Liver (tissue), 9 donors: ENCODE results near the gene NDNF. TPM values are rescaled to one million over a fixed set of nuclear protein-coding genes. Genes with fewer than 3 reads are reported as not detected.

Experiments used
- DNase-seq: peaks from one replicate; pipeline ENCODE4 v3.0.0-alpha.2; 2017; ENCODE audit warnings: low spot score
- H3K27ac ChIP-seq, 2 donors: one replicate each; pipeline ENCODE4 v1.7.0; 2013; ENCODE audit warnings: inconsistent platforms in 2 of 2, low read length in 2 of 2, control low read depth in 1 of 2, low read depth in 1 of 2, mild to moderate bottlenecking in 1 of 2
- H3K27me3 ChIP-seq, 4 donors: one replicate each; pipeline versions ENCODE4 v1.6.1 to v1.7.0; 2013; ENCODE audit warnings: low read length in 3 of 4, inconsistent platforms in 1 of 4, mild to moderate bottlenecking in 1 of 4, moderate library complexity in 1 of 4; ENCODE audit not compliant: control insufficient read depth in 4 of 4, insufficient read depth in 4 of 4
- H3K36me3 ChIP-seq, 4 donors: one replicate each; pipeline versions ENCODE4 v1.6.1 to v1.7.0; 2013; ENCODE audit warnings: low read length in 3 of 4, mild to moderate bottlenecking in 3 of 4, low read depth in 1 of 4, moderate library complexity in 1 of 4; ENCODE audit not compliant: control insufficient read depth in 4 of 4, insufficient read depth in 3 of 4
- H3K4me1 ChIP-seq, 4 donors: one replicate each; pipeline versions ENCODE4 v1.6.1 to v1.7.0; 2013; ENCODE audit warnings: low read length in 3 of 4, mild to moderate bottlenecking in 3 of 4, moderate library complexity in 1 of 4; ENCODE audit not compliant: control insufficient read depth in 4 of 4, insufficient read depth in 4 of 4
- H3K4me3 ChIP-seq, 3 donors: one replicate each; pipeline versions ENCODE4 v1.6.1 to v1.7.0; 2013; ENCODE audit warnings: low read length in 3 of 3, control low read depth in 1 of 3, low read depth in 1 of 3, mild to moderate bottlenecking in 1 of 3
- H3K9ac ChIP-seq, 2 donors: one replicate each; pipeline ENCODE4 v1.7.0; 2013; ENCODE audit warnings: low read length in 2 of 2, mild to moderate bottlenecking in 2 of 2, moderate library complexity in 2 of 2, control low read depth in 1 of 2, low read depth in 1 of 2
- H3K9me3 ChIP-seq, 4 donors: one replicate each; pipeline versions ENCODE4 v1.6.1 to v1.7.0; 2013; ENCODE audit warnings: low read length in 3 of 4; ENCODE audit not compliant: control insufficient read depth in 4 of 4
- EGR1 ChIP-seq, 2 donors: IDR thresholded peaks; 2 replicates each; pipeline ENCODE4 v1.6.1; 2016 to 2018; ENCODE audit warnings: antibody characterized with exemption in 2 of 2, low read depth in 2 of 2
- FOXA1 ChIP-seq: IDR thresholded peaks from 2 replicates; pipeline ENCODE4 v1.6.1; 2016; ENCODE audit warnings: antibody characterized with exemption
- FOXA2 ChIP-seq: IDR thresholded peaks from 2 replicates; pipeline ENCODE4 v1.6.1; 2016; ENCODE audit warnings: antibody characterized with exemption
- GABPA ChIP-seq, 2 donors: IDR thresholded peaks in 1 of 2; conservative IDR thresholded peaks in 1 of 2; 2 replicates each; pipeline ENCODE4 v1.6.1; 2016; ENCODE audit warnings: antibody characterized with exemption in 2 of 2, mild to moderate bottlenecking in 1 of 2, moderate library complexity in 1 of 2
- HNF4A ChIP-seq, 2 donors: conservative IDR thresholded peaks; 2 replicates each; pipeline ENCODE4 v1.6.1; 2016; ENCODE audit warnings: antibody characterized with exemption in 2 of 2, mild to moderate bottlenecking in 2 of 2
- HNF4G ChIP-seq: IDR thresholded peaks from 2 replicates; pipeline ENCODE4 v1.6.1; 2016; ENCODE audit warnings: antibody characterized with exemption
- NR2F2 ChIP-seq: IDR thresholded peaks from 2 replicates; pipeline ENCODE4 v1.6.1; 2016; ENCODE audit warnings: antibody characterized with exemption
- RAD21 ChIP-seq, 2 donors: IDR thresholded peaks; 2 replicates each; pipeline ENCODE4 v1.6.1; 2016; ENCODE audit warnings: antibody characterized with exemption in 2 of 2, mild to moderate bottlenecking in 2 of 2
- RXRA ChIP-seq, 2 donors: IDR thresholded peaks; 2 replicates each; pipeline ENCODE4 v1.6.1; 2017 to 2018; ENCODE audit warnings: antibody characterized with exemption in 2 of 2, mild to moderate bottlenecking in 1 of 2
- SP1 ChIP-seq: IDR thresholded peaks from 2 replicates; pipeline ENCODE4 v1.6.1; 2018; ENCODE audit warnings: antibody characterized with exemption, mild to moderate bottlenecking
- TAF1 ChIP-seq: conservative IDR thresholded peaks from 2 replicates; pipeline ENCODE4 v1.6.1; 2016; ENCODE audit warnings: antibody characterized with exemption, mild to moderate bottlenecking
- YY1 ChIP-seq: IDR thresholded peaks from 2 replicates; pipeline ENCODE4 v1.6.1; 2016; ENCODE audit warnings: antibody characterized with exemption, mild to moderate bottlenecking
- WGBS: extraction: QIAGEN DNeasy Blood & Tissue Kit; methylation state at CpG from one replicate; pipeline ENCODE4 v1.1.7; 2013; 5-methylcytosine and 5-hydroxymethylcytosine counted together
- polyA plus RNA-seq, 2 donors: library from polyadenylated mRNA; stranded (reverse) in 1 of 2; unstranded in 1 of 2; fragments of 200-250 nt in 1 of 2; fragments of >200 nt in 1 of 2; fragmentation: Nextera tagmentation in 1 of 2; extraction: Ambion mirVana in 1 of 2; gene quantifications; one replicate each; pipeline versions ENCODE4 v1.2.1 to v1.2.3, GENCODE V29; 2013 to 2015
- total RNA-seq, 2 donors: library from RNA; depleted of rRNA; stranded (reverse); fragments of >200 nt; gene quantifications; one replicate each; pipeline ENCODE4 v1.2.3, GENCODE V29; 2014
- TF ChIP-seq, protein P1 (sequence below): IDR thresholded peaks from 2 replicates; pipeline ENCODE4 v1.6.1; 2016; ENCODE audit warnings: antibody characterized with exemption, mild to moderate bottlenecking
- TF ChIP-seq, protein P2 (sequence below): IDR thresholded peaks from 2 replicates; pipeline ENCODE4 v1.6.1; 2016; ENCODE audit warnings: antibody characterized with exemption
- TF ChIP-seq, protein P3 (sequence below): IDR thresholded peaks from 2 replicates; pipeline ENCODE4 v1.6.1; 2016; ENCODE audit warnings: antibody characterized with exemption
- TF ChIP-seq, protein P4 (sequence below): IDR thresholded peaks from 2 replicates; pipeline ENCODE4 v1.6.1; 2016; ENCODE audit warnings: antibody characterized with exemption
- TF ChIP-seq, protein P5 (sequence below): fragments of 150-350 bp; IDR thresholded peaks from 2 replicates; pipeline ENCODE4 v1.5.1; 2017; ENCODE audit warnings: improper control_type of control experiment, low read depth, low read length; ENCODE audit not compliant: missing input control
- donor health status: healthy.
- donor health status: healthy.
- donor health status: healthy.
- donor health status: healthy.
- donor health status: healthy.

The NDNF gene
- total and polyA plus RNA-seq, 4 donors: 0.05 to 0.37 (median 0.13) TPM

DNA sequence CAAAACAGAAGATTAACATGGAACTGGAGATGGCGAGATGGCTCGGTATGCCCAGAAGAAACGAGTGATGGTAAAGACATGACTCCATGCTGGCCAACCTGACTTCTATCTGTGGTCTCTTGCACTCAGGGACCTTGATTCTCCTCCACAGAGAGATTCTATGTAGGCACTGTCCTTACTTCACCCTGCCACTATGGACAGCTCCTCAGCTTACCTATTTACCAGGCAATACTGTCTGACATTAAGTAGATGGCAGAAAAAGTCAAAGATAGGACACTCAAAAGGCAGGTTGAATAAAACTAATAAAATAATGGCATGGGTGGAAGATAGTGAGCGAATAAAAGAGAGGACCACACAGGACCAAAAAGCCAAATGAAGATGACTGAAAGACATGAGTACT, 35.2 kb upstream of the NDNF start (continued):
- TF ChIP-seq, protein P1, sequence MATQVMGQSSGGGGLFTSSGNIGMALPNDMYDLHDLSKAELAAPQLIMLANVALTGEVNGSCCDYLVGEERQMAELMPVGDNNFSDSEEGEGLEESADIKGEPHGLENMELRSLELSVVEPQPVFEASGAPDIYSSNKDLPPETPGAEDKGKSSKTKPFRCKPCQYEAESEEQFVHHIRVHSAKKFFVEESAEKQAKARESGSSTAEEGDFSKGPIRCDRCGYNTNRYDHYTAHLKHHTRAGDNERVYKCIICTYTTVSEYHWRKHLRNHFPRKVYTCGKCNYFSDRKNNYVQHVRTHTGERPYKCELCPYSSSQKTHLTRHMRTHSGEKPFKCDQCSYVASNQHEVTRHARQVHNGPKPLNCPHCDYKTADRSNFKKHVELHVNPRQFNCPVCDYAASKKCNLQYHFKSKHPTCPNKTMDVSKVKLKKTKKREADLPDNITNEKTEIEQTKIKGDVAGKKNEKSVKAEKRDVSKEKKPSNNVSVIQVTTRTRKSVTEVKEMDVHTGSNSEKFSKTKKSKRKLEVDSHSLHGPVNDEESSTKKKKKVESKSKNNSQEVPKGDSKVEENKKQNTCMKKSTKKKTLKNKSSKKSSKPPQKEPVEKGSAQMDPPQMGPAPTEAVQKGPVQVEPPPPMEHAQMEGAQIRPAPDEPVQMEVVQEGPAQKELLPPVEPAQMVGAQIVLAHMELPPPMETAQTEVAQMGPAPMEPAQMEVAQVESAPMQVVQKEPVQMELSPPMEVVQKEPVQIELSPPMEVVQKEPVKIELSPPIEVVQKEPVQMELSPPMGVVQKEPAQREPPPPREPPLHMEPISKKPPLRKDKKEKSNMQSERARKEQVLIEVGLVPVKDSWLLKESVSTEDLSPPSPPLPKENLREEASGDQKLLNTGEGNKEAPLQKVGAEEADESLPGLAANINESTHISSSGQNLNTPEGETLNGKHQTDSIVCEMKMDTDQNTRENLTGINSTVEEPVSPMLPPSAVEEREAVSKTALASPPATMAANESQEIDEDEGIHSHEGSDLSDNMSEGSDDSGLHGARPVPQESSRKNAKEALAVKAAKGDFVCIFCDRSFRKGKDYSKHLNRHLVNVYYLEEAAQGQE: no peak

DNA sequence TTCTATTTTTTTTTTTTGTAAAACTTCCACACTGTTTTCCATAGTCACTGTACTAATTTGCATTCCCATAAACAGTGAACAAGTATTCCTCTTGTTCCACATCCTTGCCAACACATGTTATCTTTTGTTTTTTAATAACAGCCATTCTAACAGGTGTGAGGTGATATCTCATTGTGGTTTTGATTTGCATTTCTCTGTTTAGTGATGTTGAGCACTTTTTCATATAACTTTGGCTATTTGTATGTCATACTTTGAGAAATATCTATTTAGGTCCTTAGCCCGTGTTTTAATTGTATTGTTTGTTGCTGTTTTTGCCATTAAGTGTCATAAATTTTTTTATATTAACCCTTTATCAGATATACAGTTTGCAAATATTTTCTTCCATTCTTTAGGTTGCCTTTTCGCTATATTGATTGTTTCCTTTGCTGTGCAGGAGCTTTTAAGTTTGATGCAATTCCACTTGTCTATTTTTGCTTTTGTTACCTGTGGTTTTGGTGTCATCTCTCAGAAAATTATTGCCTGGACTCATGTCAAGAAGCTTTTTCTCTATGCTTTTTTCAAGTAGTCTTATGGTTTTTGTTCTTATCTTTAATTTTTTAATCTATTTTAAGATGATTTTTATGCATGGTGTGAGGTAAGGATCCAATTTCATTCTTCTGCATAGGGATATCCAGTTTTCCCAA, 27.9 kb upstream of the NDNF start:
- no peaks in the 10 kb centered on the region for H3K36me3 ChIP-seq
- 64% methylated on average over 2 of the region's 2 CpGs for WGBS
- H3K9me3 ChIP-seq: no peaks in the 10 kb centered on the region
- H3K9ac ChIP-seq: no peak overlapping the region
- TF ChIP-seq, protein P2, sequence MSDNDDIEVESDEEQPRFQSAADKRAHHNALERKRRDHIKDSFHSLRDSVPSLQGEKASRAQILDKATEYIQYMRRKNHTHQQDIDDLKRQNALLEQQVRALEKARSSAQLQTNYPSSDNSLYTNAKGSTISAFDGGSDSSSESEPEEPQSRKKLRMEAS: no peak
- no peak for TF ChIP-seq HNF4A (conservative IDR thresholded peaks at IDR 0.05)
- no peak for TF ChIP-seq FOXA2
- no peak for TF ChIP-seq RXRA (IDR thresholded peaks at IDR 0.05)
- TF ChIP-seq NR2F2: no peak
- TF ChIP-seq, protein P1: no peak
- TF ChIP-seq, protein P3, sequence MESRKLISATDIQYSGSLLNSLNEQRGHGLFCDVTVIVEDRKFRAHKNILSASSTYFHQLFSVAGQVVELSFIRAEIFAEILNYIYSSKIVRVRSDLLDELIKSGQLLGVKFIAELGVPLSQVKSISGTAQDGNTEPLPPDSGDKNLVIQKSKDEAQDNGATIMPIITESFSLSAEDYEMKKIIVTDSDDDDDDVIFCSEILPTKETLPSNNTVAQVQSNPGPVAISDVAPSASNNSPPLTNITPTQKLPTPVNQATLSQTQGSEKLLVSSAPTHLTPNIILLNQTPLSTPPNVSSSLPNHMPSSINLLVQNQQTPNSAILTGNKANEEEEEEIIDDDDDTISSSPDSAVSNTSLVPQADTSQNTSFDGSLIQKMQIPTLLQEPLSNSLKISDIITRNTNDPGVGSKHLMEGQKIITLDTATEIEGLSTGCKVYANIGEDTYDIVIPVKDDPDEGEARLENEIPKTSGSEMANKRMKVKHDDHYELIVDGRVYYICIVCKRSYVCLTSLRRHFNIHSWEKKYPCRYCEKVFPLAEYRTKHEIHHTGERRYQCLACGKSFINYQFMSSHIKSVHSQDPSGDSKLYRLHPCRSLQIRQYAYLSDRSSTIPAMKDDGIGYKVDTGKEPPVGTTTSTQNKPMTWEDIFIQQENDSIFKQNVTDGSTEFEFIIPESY: no peak
- TF ChIP-seq HNF4G: no peak
- TF ChIP-seq EGR1 (IDR thresholded peaks at IDR 0.05; ENCODE audit: low read depth in 2 of 2): no peak
- no peak for TF ChIP-seq SP1
- TF ChIP-seq RAD21 (IDR thresholded peaks at IDR 0.05): no peak
- TF ChIP-seq GABPA (IDR thresholded peaks at IDR 0.05 in 1 of 2, conservative IDR thresholded peaks at IDR 0.05 in 1 of 2): no peak
- TF ChIP-seq, protein P4, sequence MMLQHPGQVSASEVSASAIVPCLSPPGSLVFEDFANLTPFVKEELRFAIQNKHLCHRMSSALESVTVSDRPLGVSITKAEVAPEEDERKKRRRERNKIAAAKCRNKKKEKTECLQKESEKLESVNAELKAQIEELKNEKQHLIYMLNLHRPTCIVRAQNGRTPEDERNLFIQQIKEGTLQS: no peak
- TF ChIP-seq, protein P5, sequence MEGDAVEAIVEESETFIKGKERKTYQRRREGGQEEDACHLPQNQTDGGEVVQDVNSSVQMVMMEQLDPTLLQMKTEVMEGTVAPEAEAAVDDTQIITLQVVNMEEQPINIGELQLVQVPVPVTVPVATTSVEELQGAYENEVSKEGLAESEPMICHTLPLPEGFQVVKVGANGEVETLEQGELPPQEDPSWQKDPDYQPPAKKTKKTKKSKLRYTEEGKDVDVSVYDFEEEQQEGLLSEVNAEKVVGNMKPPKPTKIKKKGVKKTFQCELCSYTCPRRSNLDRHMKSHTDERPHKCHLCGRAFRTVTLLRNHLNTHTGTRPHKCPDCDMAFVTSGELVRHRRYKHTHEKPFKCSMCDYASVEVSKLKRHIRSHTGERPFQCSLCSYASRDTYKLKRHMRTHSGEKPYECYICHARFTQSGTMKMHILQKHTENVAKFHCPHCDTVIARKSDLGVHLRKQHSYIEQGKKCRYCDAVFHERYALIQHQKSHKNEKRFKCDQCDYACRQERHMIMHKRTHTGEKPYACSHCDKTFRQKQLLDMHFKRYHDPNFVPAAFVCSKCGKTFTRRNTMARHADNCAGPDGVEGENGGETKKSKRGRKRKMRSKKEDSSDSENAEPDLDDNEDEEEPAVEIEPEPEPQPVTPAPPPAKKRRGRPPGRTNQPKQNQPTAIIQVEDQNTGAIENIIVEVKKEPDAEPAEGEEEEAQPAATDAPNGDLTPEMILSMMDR: no peak
- no peak for TF ChIP-seq TAF1
- no peak for TF ChIP-seq YY1
- TF ChIP-seq FOXA1: no peak
- H3K4me1 ChIP-seq: no peaks in the 10 kb centered on the region
- DNase-seq: no peak
- no peaks in the 10 kb centered on the region for H3K27me3 ChIP-seq
- no peak overlapping the region for H3K4me3 ChIP-seq
- no peak overlapping the region for H3K27ac ChIP-seq
